ENCODE results near the gene UTP11.

UTP11 gene

DNA sequence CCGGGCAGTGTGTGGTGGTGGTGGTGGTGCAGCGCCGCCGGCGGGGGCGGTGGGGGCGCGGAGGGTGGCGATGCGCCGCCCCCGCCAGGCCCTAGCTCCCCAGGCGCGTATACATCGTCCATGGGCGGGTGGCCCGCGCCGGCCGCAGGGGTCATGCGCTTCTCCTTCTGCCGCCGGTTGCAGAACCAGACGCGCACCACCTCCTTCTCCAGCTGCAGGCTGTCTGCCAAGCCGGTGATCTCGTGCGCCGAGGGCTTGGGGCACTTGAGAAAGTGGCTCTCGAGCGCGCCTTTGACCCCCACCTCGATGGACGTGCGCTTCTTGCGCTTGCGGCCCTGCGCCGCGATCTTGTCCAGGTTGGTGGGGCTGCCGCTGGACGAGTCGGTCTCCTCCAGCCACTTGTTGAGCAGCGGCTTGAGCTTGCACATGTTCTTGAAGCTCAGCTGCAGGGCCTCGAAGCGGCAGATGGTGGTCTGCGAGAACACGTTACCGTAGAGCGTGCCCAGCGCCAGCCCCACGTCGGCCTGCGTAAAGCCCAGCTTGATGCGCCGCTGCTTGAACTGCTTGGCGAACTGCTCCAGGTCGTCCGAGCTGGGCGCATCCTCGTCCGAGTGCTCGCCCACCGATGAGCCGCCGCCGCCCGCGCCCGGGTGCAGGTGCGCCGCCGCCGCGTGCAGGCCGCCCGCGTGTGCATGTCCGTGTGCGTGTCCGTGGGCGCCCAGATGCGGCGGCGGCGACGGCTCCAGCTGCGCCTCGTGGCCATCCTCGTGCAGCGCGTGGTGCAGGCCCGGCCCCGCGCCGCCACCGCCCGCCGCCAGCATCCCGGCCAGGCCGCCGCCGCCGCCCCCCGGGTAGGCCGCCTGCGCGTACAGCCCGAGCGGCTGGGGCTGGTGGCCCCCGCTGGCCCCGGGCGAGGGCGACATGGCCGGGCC lies 33.1 kb downstream of the UTP11 start:
- peak in 7 of 56 donors; percentile 16 to 42 (median 20) for DNase-seq

DNA sequence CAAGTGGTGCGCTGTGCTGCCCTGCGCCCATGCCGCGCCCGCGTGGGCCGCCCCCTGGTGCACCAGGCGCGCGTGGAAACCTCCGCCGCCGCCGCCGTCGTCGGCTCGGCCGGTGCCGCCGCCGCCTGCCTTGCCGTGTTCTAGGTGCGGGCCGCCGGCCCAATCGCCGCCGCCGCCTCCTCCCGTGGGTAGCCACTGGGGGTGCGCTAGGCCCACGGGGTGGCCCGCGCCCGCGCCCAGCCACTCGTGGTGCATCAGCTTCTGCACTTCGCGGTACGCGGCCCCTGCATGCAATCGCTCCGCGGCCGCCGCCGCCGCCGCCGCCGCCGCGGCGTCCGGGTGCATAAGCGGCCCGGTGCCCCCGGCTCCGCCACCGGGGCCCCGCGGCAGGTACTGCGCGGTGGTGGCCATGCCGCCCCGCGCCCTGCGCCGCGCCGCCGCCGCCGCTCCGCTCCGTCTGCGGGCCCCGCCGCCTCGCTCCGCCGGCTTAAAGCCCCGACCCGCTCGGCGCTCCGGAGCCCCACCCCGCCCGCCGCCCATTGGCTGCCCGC lies 33.9 kb downstream of the UTP11 start, which contains the start of gene POU3F1:
POU3F1 (minus strand) TSS at position 461 of the 551 bp plus-strand sequence; CDS start at position 411, 50 bp downstream.
- peak in 4 of 56 donors; percentile 45 to 67 (median 55) for DNase-seq

DNA sequence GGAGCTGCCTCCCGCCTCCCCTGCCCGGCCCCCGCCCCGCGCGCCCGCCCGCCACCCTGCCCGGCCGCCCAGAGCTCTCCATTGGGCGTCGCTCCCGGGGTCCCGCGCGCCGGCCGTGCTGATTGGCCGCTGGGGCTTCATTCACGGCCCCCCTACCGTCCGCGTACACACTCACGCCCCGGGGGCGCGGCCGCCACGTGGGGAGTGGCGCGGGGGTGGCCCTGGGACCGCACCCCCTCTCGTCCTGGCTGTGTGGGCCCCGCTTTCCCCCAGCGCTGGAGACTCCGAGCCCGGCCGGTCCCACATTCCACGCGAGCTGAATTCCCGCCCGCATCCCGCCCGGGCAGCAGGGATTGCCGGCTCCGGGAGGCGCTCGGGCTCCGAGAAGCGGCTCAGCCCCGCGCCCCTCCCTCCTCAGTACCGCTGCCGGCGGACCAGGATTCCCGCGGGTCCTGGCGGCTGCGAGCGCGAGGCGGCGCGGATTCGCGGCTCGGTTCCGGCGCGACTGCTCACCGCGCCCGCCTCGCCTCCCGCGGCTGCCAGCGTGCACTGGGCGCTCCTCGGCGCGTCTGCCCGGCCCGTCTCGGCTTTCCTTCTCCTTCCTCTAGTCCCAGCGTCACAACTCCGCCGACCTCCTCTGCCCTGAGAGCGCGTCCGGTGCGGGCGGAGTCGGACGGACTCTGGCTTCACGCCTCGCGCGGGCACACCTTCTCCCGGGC lies 34.5 kb downstream of the UTP11 start:
- peak; percentile 43 to 96 (median 87) for DNase-seq

DNA sequence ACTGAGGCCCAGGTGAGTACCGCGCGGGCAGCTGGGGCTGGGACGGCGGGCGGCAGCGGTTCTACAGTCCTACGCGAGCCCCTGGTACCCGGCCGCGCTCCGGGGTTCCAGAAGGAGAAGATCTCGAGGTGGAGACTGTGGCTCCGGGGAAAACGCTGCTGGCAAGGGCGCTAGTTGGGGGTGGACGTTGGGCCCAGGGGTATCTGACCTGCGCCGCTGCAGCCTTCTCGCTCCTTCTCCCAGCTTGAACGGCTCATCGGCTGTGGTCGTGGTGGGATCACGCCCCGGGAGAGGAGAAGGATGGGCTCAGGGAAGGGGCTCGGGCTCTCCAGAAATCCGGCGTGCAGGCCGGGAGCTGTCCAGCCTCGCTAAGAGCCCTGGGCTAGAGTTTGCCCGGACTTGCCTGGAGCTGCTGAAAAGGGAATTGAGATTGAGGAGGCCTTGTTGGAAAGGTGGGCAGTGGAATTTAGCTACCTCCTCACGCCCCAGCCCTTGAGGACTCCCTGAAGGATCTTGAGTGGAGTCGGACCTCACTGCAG lies 35.1 kb downstream of the UTP11 start:
- DNase-seq = no peak

DNA sequence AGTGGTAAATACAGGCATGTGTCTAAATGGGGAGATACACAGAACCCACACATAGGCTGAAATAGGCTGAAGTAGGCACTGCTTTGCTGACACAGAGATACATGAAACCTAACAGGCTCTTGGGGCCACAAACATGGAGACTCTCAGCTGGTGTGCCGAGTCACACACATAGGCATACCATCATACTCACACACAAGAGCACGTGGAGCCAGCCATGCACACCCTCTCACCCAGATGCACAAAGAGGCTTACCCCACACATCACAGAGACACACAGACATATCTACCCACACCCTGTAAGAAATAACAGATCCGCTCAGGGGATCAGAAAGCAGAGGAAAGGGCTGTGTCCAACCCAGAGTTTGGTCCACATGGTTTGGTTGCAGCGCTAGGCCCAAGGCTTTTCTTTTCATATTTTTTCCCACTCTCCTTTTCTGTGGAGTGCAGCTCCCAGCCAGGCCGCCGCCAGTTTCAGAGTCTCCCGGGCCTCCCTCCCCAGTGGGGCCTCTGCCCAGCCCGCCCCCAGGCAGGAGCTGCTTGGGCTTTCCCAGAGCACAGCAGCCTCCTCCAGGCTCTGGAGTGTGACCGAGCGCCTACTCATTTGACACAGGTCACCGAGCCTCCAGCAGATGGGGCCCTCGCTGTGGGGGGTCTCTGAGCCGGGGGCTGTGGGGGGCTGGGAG lies 38.0 kb downstream of the UTP11 start:
- peak in 5 of 56 donors; percentile 19 to 39 (median 34) for DNase-seq

DNA sequence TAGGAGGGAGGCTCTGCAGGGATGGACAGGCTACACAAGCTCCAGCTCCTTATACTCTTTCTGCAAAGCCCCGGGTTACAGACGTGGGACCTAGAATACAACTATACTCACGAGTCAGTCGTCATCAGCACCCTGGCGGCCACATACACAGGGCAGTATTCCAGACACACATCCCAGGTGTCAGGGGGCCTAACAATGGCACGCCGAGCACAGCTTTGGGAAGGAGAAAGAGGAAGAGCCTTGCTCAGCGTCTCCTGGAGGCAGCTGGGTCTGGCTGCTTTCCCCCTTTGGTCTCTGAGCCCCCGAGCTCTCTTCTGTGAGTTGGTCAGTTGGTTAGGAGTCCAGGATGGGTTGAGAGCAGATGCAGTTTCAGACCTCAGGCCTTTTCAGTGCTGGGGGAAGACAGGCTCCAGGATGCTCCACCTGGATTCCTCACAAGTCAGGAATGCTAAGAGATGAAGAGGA lies 38.6 kb downstream of the UTP11 start:
- DNase-seq = no peak

DNA sequence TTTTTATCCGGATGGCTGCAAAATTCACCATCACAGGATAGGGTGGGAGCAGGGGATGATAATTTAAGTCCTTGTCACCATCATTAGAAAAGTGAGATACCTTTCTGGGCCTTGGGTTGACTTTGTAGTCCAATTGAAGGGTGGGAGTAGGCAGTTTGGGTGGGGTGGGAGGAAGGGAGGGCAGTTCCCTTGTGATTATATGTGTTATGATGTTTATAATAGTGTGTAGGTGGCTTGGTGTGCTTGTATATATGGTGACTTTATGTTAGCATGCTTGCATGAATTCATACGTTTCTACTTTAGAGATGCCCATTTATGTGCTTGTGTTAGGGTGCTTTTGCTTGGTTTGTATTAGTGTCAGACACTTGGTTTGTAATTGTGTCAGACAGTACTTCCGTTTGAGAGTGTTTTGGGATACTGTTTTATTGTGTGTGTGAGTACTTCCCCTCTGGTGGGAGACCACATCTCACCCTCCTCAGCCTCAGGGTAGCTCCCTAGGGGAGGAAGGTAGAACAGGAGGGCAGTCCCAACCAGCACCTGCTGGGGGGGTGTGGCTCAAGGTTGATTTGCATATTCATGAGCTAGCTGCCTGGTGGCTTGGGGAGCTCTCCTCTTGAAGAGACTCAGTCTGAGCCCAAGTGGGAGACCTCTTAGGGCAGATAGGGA lies 40.3 kb downstream of the UTP11 start:
- DNase-seq = no peak

DNA sequence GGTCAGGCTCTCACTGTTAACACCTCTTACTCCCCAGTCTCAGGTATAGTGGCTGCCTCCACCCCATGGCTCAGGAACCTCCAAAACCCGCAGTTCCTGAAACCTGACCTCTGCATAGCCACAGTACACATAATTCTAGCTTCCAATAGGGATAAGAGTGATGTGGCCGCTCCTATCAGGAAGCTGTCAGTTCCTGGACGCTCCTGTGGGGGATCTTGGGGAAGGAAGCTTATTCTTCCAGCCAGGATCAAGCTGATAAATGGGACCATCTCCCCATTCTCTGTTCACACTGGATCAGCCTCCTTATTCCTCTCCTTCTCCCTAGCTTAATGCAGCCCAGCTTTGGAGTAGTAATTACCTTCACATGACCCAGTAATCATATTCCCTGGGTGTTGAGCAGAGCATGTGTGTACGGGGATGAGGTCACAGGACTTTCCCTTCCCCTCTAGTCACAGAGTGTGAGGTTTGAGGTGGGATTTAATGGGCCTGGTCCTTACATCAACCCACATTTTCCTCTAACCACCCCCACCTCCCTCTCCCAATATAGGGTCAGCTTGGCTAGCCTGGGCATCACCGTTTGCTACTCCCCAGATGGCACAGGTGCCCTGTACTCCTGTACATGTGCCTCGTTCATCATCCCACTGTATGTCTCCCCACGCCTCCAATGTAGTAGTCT lies 41.0 kb downstream of the UTP11 start:
- DNase-seq = no peak

DNA sequence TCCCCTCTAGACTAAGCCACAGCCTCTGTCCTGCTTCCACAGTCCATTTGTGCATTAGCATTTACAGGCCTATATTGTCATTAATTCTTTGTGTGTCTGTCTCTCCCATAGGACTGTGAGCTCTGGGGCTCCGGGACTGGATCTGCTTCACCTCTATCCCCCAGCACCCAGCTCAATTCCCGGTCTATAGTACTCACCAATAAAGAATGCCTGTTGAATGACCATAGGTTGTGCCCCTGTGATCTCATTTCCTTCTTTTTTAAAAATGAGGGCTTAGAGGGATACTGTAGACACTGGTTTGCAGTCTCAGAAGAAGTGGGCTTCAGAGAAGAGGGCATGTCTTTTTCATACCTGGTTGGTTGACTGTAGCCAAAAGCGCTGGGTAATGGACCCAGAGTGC lies 42.9 kb downstream of the UTP11 start:
- DNase-seq = no peak

DNA sequence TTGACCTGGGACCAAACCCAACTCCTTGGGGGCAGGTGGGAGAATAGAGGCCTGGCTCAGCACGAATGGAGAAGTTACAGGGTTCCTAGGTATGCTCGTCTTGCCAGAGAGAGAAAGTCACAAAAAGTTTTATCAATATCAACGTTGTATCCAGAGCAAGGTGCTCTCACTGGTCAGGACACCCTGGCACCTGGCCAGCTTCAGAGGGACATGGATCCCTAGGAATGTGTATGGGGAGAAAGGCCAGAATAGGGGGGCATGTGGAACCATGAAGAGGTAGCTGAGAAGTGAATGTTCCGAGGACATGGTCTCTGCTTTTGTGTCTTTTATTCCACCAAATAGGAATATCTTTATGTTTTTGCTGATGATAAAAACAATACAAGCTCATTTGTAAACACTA lies 43.4 kb downstream of the UTP11 start:
- DNase-seq = no peak

DNA sequence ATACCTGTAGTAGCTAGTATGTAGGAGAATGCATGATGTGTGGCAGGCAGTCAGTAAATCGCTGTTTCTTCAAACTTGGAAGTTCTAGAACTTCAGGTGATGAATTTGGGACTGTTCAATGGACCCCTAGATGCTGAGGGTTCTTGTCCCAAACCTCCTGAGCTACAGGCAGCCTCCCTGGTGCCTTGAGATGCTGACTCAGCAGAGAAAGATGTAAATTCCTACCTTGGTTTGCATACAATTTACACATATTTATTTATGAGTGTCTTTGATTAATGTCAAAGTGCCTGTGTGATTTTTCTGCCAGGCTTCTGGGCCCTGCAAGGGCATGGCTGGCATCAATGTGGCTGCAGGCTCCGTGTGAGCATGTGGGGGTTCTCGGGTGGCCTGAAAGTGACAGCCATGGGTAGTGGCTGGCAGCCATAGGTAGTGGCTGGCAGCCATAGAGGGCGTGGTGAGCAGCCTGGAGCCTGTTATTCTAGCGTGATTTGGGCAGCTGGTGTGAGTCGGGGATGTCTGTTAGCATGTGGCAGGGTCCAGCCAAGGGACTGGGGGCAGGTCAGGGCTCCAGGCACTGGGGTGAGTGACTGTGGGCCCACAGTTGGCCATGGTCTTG lies 47.2 kb downstream of the UTP11 start:
- no peak for DNase-seq

DNA sequence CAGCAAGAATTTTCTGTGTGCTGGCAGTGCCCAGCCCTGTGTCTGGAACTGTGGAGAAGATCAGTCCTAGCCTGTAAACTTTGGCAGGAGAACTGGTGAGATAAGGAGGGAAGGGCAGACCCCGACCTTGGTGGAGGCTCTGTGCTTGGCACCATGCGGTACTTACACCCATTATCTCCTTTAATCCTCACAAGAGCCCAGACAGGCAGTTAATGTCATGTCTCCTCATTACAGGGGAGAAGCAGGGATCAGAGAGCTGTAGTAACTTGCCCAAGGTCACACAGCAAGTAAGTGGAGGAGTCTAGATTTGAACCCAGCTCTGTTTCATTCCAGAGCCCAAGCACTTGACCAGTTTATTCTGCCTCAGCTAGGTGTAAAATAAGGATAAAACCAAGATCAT lies 48.0 kb downstream of the UTP11 start:
- DNase-seq = no peak

DNA sequence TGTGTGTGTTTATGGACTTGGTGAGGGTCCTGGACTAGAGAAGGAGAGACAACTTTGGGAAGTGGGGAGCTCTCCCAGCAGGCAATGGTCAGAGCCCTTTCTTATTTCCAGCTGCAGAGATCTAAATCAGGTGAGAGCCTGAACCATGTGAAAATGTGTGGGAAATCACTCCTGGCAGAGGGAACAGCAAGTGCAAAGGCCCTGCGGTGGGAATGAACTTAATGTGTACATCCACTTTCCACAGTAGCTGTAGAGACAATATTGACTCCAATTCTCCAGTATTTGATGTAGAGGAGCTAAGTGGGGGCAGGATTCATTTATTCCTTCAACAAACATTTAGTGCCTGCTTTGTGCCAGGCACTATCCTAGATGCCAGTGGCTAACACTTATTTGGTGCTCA lies 48.8 kb downstream of the UTP11 start:
- DNase-seq = no peak

DNA sequence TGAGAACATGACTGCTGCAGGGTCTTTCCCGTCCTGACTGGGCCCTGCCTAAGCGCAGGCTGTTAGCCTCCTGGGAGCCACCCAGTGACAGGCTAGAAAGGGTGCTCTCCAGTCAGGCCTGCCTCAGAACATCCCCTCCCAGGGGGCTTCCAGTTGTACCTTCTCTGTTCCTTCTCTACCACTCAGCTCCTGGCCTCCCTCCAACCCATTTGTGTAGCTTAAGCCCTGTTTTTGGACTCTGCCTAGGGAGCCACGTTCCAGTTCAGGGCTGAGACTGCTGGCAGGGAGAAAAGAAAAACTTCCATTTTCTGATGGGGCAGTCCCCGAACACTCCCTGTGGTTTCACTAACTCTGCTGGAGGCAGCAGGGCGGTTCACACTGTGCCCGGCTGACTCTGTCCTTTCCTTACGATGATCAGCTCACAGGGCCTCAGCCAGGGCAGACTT lies 49.4 kb downstream of the UTP11 start:
- DNase-seq = no peak

DNA sequence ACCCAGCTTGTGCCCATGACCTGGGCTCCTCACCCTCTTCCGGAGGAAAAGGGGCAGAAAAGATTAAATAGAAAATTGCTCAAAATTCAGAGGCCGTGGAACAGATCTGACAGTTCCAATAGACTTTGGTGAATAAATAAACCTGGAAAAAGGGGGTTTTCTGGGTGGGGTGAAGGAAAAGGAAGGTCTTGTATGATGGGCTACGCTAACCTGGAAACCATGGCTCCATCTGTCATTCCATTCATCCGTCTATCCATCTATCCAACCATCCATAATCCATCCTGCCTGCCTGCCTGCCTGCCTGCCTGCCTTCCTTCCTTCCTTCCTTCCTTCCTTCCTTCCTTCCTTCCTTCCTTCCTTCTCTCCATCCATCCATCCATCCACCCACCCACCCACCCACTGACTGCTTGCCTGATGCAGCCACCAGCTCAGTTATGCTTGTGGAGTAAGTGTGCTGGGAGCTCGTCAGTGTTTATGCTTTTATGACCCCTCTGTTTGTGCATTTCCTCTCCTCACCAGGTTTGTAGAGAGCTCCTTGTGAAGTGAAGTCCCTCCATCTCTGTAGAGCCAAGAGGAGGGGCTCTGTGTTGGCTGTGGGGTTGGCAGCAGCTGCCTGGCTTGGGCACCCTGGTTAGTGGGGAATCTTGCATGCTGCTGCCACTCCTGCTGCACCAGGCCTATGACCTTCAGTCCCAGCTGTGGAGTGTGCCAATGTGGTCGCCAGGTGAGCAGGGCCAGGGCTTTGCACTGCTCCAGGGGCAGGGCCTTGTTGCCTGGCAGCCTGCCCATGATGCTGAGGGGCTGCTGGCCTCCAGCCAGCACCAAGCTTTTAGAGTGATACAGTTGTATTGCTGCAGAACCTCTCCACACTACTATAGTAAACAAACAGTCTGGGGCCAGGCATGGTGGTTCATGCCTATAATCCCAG lies 50.1 kb downstream of the UTP11 start:
- no peak for DNase-seq

DNA sequence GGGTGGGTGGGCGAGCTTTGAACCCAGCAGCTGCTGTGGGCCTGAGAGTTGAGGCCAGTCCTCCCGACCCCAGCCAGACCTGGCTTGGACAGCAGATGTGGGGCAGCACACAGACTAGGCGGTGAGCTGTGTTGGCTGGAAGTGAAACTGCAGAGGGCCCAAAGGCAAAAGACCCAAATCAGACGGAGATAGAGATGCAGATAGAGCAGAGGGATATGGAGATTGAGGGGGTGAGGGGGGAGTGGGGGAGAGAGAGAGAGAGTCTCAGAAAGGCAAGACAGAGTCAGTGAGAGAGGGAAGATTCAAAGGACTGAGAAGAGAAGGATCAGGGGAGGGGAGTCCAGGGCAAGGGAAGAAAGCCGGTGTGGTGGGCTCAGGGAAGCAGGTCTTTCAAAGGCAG lies 51.1 kb downstream of the UTP11 start:
- no peak for DNase-seq

DNA sequence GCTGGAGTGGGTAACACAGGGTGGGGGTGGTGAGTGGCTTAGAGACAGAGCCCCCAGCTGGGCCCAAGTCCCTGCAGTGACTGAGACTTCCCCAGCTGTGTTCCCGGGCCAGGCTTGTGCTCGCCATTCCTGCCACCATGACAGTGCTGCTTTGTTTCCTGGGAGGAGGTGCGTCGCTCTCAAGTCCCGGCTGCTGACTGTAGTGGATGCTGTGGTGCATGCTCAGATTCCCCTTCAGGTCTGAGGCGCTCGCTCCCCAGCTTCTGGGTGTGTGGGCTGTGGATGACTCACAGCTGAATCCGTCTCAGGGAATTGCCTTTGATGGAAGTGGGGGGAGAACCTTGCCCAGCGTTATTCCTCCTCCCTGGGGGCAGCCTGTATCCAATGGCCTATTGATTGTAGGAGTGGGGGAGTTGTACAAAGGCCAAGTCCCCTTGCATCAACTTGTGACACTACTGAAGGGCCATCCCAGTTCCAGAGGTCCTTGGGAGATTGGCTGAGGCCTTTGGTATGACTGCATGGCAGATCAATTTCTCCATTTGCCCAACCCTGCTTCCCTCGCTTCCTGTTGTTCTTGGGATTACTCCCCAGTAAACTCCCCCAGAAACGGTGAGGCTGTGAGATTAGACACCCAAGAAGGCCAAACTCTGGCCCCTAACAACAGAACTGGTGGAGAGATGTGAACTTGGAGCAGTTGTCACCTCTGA lies 51.8 kb downstream of the UTP11 start:
- peak in 39 of 56 donors; percentile 24 to 89 (median 56) for DNase-seq

Measured in nucleus accumbens (tissue), 56 donors.